ENCODE measurements around the gene CCDC91. TPM values are rescaled to one million over a fixed set of nuclear protein-coding genes. Genes with fewer than 3 reads are reported as not detected.

Gene CCDC91
- total and polyA plus RNA-seq, 2 of the 4 experiments (the other 2 are of a cell fraction) = 8.6 to 14.7 TPM

DNA sequence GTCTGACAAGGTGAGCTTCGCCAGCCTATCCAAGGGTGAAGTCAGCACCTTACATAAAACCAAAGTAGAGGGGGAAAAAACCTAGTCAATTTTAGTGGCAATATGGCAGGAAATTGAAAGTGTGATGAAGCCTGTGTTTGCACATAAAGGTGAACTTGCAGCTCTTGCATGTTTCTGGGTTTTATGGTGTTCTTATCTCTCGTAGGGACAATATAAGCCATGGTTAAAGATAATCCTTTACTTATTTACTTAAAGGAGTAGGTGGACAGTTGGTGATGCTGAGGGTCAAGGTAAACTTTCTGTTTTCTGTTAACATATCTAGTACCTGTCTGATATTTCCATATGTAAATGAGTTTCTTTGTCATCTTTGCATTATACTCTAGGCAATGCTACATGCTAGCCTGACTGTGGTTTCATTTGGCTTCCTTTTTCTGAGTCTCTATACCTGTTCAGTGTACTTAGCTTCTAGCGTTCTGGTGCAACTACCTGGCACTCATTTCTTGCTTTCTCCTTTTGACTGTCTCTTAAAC lies 32.8 kb downstream of the CCDC91 start:
- Histone ChIP-seq H2BK5ac (ENCODE audit: low read depth, low read length, poor library complexity, severe bottlenecking) (no peak overlapping the region), H3K14ac (replicated peaks; ENCODE audit: low read depth, low read length) (no peak overlapping the region), H2AFZ (replicated peaks; ENCODE audit: low read length, poor library complexity) (no peak overlapping the region), H3K56ac (ENCODE audit: extremely low read depth, insufficient read depth, low read length) (no peak overlapping the region), H3K27me3 (ENCODE audit: control insufficient read depth, insufficient read depth, low read length) (no peaks in the 10 kb centered on the region), H3K9me3 (ENCODE audit: control insufficient read depth, insufficient read depth, low read length) (0 out of 2 replicates have a peak, but pooled peaks cover 1% of the 10 kb centered on the region), H2AK9ac (replicated peaks; ENCODE audit: low read depth, low read length, poor library complexity) (no peak overlapping the region), H4K8ac (ENCODE audit: low read depth in 2 of 2, low read length in 2 of 2) (no peak overlapping the region), H2BK120ac (ENCODE audit: low read depth, low read length) (no peak overlapping the region), H3K4me3 (ENCODE audit: insufficient read depth, low read depth, low read length) (no peak overlapping the region), H4K20me1 (ENCODE audit: insufficient read depth, low read length) (no peaks in the 10 kb centered on the region), H4K5ac (ENCODE audit: low read depth, low read length) (no peak overlapping the region), H3K23ac (ENCODE audit: low read depth, low read length) (no peak overlapping the region), H3K4me1 (ENCODE audit: control insufficient read depth, insufficient read depth, low read length) (no peaks in the 10 kb centered on the region), H2BK15ac (ENCODE audit: low read depth, low read length) (no peak overlapping the region), H3K18ac (ENCODE audit: low read depth, low read length) (no peak overlapping the region), H3K4ac (ENCODE audit: low read depth, low read length) (no peak overlapping the region), H3K27ac (ENCODE audit: insufficient read depth, low read length) (no peak overlapping the region), H2AK5ac (ENCODE audit: low read depth, low read length) (no peak overlapping the region), H3K9ac (ENCODE audit: low read depth, low read length) (no peak overlapping the region), H2BK20ac (ENCODE audit: low read depth, low read length) (no peak overlapping the region), H3K36me3 (ENCODE audit: control insufficient read depth, insufficient read depth, low read length) (no peaks in the 10 kb centered on the region), H4K91ac (ENCODE audit: insufficient read depth, low read depth, low read length) (no peak overlapping the region), H3K79me1 (ENCODE audit: low read depth in 1 of 2, low read length in 2 of 2) (peaks cover 0 to 10% of the 10 kb centered on the region in 2 experiments; a peak in 2 of 4 replicates), H3K9me1 (ENCODE audit: insufficient read depth, low read length) (no peaks in the 10 kb centered on the region), H3K4me2 (ENCODE audit: low read depth, low read length) (no peak overlapping the region)
- dilution Hi-C loops (cut with HindIII; ENCODE audit: low sequenced_read_pairs, unreplicated experiment) (no loop called here), intact Hi-C loops (cut with micrococcal nuclease) (no loop called here), in situ Hi-C loops (cut with MboI; ENCODE audit: low sequenced_read_pairs) (no loop called here)
- no peak for TF ChIP-seq CEBPB (IDR thresholded peaks at IDR 0.05; ENCODE audit: low read depth, low read length)
- no peak for TF ChIP-seq RCOR1 (IDR thresholded peaks at IDR 0.05; ENCODE audit: insufficient replicate concordance, low read length)
- no peak for TF ChIP-seq POLR2A (IDR thresholded peaks at IDR 0.05; ENCODE audit: low read depth, low read length)
- no peak for TF ChIP-seq BHLHE40 (IDR thresholded peaks at IDR 0.05; ENCODE audit: low read depth, low read length)
- TF ChIP-seq MXI1 (IDR thresholded peaks at IDR 0.05; ENCODE audit: borderline replicate concordance, low read depth, low read length) = no peak
- no peak for TF ChIP-seq NFE2L2 (IDR thresholded peaks at IDR 0.05; ENCODE audit: low read depth, low read length)
- no peak for TF ChIP-seq FOS (IDR thresholded peaks at IDR 0.05; ENCODE audit: low read depth, low read length)
- TF ChIP-seq MAZ (IDR thresholded peaks at IDR 0.05; ENCODE audit: borderline replicate concordance, low read depth, low read length) = no peak
- no peak for TF ChIP-seq MAFK (IDR thresholded peaks at IDR 0.05; ENCODE audit: low read depth, low read length)
- no peak for TF ChIP-seq CHD1 (IDR thresholded peaks at IDR 0.05; ENCODE audit: low read depth, low read length)
- TF ChIP-seq, protein P1, sequence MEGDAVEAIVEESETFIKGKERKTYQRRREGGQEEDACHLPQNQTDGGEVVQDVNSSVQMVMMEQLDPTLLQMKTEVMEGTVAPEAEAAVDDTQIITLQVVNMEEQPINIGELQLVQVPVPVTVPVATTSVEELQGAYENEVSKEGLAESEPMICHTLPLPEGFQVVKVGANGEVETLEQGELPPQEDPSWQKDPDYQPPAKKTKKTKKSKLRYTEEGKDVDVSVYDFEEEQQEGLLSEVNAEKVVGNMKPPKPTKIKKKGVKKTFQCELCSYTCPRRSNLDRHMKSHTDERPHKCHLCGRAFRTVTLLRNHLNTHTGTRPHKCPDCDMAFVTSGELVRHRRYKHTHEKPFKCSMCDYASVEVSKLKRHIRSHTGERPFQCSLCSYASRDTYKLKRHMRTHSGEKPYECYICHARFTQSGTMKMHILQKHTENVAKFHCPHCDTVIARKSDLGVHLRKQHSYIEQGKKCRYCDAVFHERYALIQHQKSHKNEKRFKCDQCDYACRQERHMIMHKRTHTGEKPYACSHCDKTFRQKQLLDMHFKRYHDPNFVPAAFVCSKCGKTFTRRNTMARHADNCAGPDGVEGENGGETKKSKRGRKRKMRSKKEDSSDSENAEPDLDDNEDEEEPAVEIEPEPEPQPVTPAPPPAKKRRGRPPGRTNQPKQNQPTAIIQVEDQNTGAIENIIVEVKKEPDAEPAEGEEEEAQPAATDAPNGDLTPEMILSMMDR (conservative IDR thresholded peaks at IDR 0.05; ENCODE audit: low read depth, low read length) = no peak
- no peak for TF ChIP-seq SMC3 (IDR thresholded peaks at IDR 0.05; ENCODE audit: low read depth, low read length)
- TF ChIP-seq, protein P2, sequence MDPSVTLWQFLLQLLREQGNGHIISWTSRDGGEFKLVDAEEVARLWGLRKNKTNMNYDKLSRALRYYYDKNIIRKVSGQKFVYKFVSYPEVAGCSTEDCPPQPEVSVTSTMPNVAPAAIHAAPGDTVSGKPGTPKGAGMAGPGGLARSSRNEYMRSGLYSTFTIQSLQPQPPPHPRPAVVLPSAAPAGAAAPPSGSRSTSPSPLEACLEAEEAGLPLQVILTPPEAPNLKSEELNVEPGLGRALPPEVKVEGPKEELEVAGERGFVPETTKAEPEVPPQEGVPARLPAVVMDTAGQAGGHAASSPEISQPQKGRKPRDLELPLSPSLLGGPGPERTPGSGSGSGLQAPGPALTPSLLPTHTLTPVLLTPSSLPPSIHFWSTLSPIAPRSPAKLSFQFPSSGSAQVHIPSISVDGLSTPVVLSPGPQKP (IDR thresholded peaks at IDR 0.05; ENCODE audit: borderline replicate concordance, low read depth, low read length) = no peak
- TF ChIP-seq RAD21 (IDR thresholded peaks at IDR 0.05; ENCODE audit: low read length) = no peak
- TF ChIP-seq, protein P3, sequence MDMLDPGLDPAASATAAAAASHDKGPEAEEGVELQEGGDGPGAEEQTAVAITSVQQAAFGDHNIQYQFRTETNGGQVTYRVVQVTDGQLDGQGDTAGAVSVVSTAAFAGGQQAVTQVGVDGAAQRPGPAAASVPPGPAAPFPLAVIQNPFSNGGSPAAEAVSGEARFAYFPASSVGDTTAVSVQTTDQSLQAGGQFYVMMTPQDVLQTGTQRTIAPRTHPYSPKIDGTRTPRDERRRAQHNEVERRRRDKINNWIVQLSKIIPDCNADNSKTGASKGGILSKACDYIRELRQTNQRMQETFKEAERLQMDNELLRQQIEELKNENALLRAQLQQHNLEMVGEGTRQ (IDR thresholded peaks at IDR 0.05; ENCODE audit: low read depth, low read length) = no peak
- TF ChIP-seq RFX5 (IDR thresholded peaks at IDR 0.05; ENCODE audit: low read depth, low read length) = no peak
- DNase-seq (no peak), ATAC-seq (ENCODE audit: low read depth) (no peak)
- CTCF ChIA-PET = no interaction called here
- BruUV-seq (replicated peaks) = no TSS peak
- WGBS, 2 experiments (ENCODE audit: extremely low coverage in 2 of 2, insufficient read length in 1 of 2) = no CpG with 5 or more reads among the region's 3 CpGs
- POLR2A ChIA-PET (ENCODE audit: unreplicated experiment) = no interaction called here

Measured in IMR-90 (cell line).